ENCODE measurements around the gene C1orf21. TPM values are rescaled to one million over a fixed set of nuclear protein-coding genes. Genes with fewer than 3 reads are reported as not detected.
A peak's percentile ranks its signal among the peaks of the same experiment; 100 is the strongest.

C1orf21 gene
- total RNA-seq, 1 donor, result 17.0 TPM

DNA sequence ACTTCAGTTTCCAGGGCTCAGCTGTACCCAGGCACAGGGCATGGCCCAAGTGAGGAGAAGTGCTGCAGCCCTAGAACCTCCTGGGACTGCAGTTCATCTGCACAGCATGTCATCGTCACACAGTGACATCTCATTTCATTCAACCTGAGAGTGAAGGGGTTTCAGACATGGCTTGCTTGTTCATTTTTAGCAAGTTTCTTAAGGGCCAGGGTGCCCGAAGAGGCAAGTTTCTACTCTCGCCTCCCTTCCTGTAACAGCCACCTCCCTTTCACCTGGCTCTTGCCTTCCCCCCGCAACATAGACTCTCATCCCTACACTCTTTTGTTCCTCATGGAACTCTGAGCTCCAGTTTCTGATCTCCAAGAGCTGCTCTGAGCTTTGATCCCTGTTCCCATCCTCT is 108.1 kb downstream of the C1orf21 start:
- peaks cover 18% of the 10 kb centered on the region for H3K79me2 ChIP-seq (ENCODE audit: insufficient read depth, low read length)
- no peak overlapping the region for H2AFZ ChIP-seq (ENCODE audit: low read length)
- H3K4me2 ChIP-seq (ENCODE audit: insufficient read depth, low read length), result no peak overlapping the region
- H3K27me3 ChIP-seq (ENCODE audit: insufficient read depth, low read length), result no peaks in the 10 kb centered on the region
- H3K4me3 ChIP-seq (ENCODE audit: insufficient read depth, low read length), result no peak overlapping the region
- no peaks in the 10 kb centered on the region for H3K36me3 ChIP-seq (ENCODE audit: insufficient read depth, low read length)
- peaks cover 33% of the 10 kb centered on the region for H3K4me1 ChIP-seq (ENCODE audit: insufficient read depth, low read length)
- TF ChIP-seq, protein P1, sequence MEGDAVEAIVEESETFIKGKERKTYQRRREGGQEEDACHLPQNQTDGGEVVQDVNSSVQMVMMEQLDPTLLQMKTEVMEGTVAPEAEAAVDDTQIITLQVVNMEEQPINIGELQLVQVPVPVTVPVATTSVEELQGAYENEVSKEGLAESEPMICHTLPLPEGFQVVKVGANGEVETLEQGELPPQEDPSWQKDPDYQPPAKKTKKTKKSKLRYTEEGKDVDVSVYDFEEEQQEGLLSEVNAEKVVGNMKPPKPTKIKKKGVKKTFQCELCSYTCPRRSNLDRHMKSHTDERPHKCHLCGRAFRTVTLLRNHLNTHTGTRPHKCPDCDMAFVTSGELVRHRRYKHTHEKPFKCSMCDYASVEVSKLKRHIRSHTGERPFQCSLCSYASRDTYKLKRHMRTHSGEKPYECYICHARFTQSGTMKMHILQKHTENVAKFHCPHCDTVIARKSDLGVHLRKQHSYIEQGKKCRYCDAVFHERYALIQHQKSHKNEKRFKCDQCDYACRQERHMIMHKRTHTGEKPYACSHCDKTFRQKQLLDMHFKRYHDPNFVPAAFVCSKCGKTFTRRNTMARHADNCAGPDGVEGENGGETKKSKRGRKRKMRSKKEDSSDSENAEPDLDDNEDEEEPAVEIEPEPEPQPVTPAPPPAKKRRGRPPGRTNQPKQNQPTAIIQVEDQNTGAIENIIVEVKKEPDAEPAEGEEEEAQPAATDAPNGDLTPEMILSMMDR (IDR thresholded peaks at IDR 0.05; ENCODE audit: extremely low read depth, low read depth, low read length), result no peak
- no peak for DNase-seq (ENCODE audit: insufficient read length, low spot score, missing footprints)
- no peak overlapping the region for H3K27ac ChIP-seq (ENCODE audit: low read depth, low read length)
- H3K9me3 ChIP-seq (ENCODE audit: low read depth, low read length), result no peaks in the 10 kb centered on the region
- no peaks in the 10 kb centered on the region for H4K20me1 ChIP-seq (ENCODE audit: insufficient read depth, low read length)

DNA sequence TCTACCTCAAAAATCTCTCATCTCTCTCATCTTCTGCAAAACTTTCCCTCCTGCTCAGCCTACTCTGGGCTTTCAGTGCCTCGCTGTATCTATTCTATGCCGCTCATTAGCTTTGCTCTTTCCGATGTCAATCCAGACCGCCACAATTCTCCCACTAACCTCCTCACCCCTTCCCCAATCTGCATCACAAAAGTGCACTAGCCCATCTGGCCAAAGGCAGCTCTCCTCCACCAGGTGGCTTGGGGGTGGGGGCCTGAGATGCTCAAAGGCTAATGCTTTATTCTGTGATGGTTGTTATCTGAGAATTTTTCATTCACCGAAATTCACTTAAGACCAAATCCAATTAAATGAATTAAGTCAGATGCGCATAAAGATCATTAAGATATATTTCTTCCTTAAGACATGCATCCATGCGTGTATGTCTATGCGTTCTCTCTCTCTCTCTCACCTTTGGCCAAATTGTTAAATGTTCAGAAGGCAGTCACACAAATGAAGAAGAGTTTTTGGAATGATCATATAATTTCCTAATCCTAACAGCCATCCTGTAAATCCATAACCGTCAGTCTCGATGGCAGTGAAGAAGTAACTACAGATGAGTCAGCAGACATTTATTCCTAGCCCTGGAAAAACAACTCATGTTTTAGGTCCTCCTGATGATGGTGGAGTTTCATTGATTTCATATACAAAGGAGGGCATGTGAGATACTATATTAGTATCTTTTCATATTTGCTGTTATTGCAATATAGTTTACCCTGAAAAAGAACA is 111.3 kb downstream of the C1orf21 start:
- no peaks in the 10 kb centered on the region for H3K36me3 ChIP-seq (ENCODE audit: insufficient read depth, low read length)
- peaks cover 10% of the 10 kb centered on the region for H3K4me1 ChIP-seq (ENCODE audit: insufficient read depth, low read length)
- no peak overlapping the region for H2AFZ ChIP-seq (ENCODE audit: low read length)
- TF ChIP-seq, protein P1 (IDR thresholded peaks at IDR 0.05; ENCODE audit: extremely low read depth, low read depth, low read length), result no peak
- peaks cover 18% of the 10 kb centered on the region for H3K79me2 ChIP-seq (ENCODE audit: insufficient read depth, low read length)
- H4K20me1 ChIP-seq (ENCODE audit: insufficient read depth, low read length), result no peaks in the 10 kb centered on the region
- H3K4me3 ChIP-seq (ENCODE audit: insufficient read depth, low read length), result no peak overlapping the region
- no peak overlapping the region for H3K27ac ChIP-seq (ENCODE audit: low read depth, low read length)
- peak; percentile 23 for DNase-seq (ENCODE audit: insufficient read length, low spot score, missing footprints)
- H3K27me3 ChIP-seq (ENCODE audit: insufficient read depth, low read length), result no peaks in the 10 kb centered on the region
- no peak overlapping the region for H3K4me2 ChIP-seq (ENCODE audit: insufficient read depth, low read length)
- H3K9me3 ChIP-seq (ENCODE audit: low read depth, low read length), result no peaks in the 10 kb centered on the region

DNA sequence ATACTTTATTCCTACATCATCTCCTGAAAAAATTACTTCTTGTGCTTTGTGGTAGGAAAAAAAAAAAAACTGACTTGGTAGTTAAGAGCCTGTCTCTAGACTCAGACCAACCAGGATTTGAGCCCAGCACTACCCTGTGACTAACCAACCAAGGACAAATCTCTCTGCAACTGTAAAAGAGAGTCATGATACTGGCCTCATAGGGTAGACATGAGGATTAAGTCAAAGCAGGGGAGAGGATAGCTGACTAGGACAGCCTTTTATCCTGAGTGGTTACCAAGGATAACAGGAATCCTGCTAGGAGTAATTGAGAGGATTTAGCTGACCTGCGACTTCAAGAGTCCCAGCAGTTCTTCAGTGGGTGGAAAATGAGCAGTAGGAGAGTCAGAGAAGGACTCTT is 112.8 kb downstream of the C1orf21 start:
- no peaks in the 10 kb centered on the region for H4K20me1 ChIP-seq (ENCODE audit: insufficient read depth, low read length)
- no peak overlapping the region for H3K4me2 ChIP-seq (ENCODE audit: insufficient read depth, low read length)
- H3K4me1 ChIP-seq (ENCODE audit: insufficient read depth, low read length), result peaks cover 10% of the 10 kb centered on the region
- H3K27me3 ChIP-seq (ENCODE audit: insufficient read depth, low read length), result no peaks in the 10 kb centered on the region
- DNase-seq (ENCODE audit: insufficient read length, low spot score, missing footprints), result peak; percentile 26
- no peaks in the 10 kb centered on the region for H3K36me3 ChIP-seq (ENCODE audit: insufficient read depth, low read length)
- TF ChIP-seq, protein P1 (IDR thresholded peaks at IDR 0.05; ENCODE audit: extremely low read depth, low read depth, low read length), result no peak
- H3K79me2 ChIP-seq (ENCODE audit: insufficient read depth, low read length), result peaks cover 11% of the 10 kb centered on the region
- no peak overlapping the region for H2AFZ ChIP-seq (ENCODE audit: low read length)
- H3K4me3 ChIP-seq (ENCODE audit: insufficient read depth, low read length), result no peak overlapping the region
- no peaks in the 10 kb centered on the region for H3K9me3 ChIP-seq (ENCODE audit: low read depth, low read length)
- peak overlapping the region; percentile 1 for H3K27ac ChIP-seq (ENCODE audit: low read depth, low read length)

DNA sequence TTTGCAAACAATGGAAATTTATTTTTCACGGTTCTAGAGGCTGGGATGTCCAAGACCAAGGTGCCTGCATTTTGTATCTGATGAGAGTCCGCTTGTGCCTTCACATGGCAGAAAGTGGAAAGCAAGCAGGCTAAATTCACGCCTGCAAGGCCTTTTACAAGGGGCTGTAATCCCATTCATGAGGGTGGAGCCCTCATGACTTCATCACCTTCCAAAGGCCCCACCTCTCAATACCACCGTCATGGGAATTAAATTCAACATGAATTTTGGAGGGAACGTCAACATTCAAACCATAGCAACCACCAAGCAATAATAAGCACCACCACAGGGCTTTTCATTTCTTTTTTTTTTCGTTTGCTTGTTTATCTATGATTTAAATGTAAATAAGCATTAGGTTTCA is 115.3 kb downstream of the C1orf21 start:
- no peaks in the 10 kb centered on the region for H3K27me3 ChIP-seq (ENCODE audit: insufficient read depth, low read length)

More for the DNA sequence above, 115.3 kb downstream of the C1orf21 start:
- no peaks in the 10 kb centered on the region for H3K9me3 ChIP-seq (ENCODE audit: low read depth, low read length)
- no peak for DNase-seq (ENCODE audit: insufficient read length, low spot score, missing footprints)
- no peaks in the 10 kb centered on the region for H4K20me1 ChIP-seq (ENCODE audit: insufficient read depth, low read length)
- peaks cover 13% of the 10 kb centered on the region for H3K4me1 ChIP-seq (ENCODE audit: insufficient read depth, low read length)
- H3K27ac ChIP-seq (ENCODE audit: low read depth, low read length), result no peak overlapping the region
- H3K36me3 ChIP-seq (ENCODE audit: insufficient read depth, low read length), result no peaks in the 10 kb centered on the region
- TF ChIP-seq, protein P1 (IDR thresholded peaks at IDR 0.05; ENCODE audit: extremely low read depth, low read depth, low read length), result no peak
- H3K4me3 ChIP-seq (ENCODE audit: insufficient read depth, low read length), result no peak overlapping the region
- H3K4me2 ChIP-seq (ENCODE audit: insufficient read depth, low read length), result no peak overlapping the region
- H3K79me2 ChIP-seq (ENCODE audit: insufficient read depth, low read length), result peaks cover 14% of the 10 kb centered on the region
- H2AFZ ChIP-seq (ENCODE audit: low read length), result no peak overlapping the region
